ENCODE measurements around the gene IL1A. TPM values are rescaled to one million over a fixed set of nuclear protein-coding genes. Genes with fewer than 3 reads are reported as not detected.
"Not testable (repeated sequence)": the region's sequence is repeated elsewhere in the genome, so short reads cannot be mapped to it uniquely, and the experiment has no call there.

IL1A gene
- 0.11 and 0.38 TPM in 2 replicates for total RNA-seq (2014; rRNA removed; shearing (Covaris generic))

GRCh38 chr2:112784199-112785189 lies at the start of gene IL1A:
TSS of gene IL1A (minus strand) at chr2:112784493. CDS start at chr2:112783770, 723 bp downstream.
- H3K36me3 ChIP-seq (replicated peaks; ENCODE audit: control insufficient read depth, insufficient read depth, low read length): no peaks in the 10 kb centered on the region
- DNase-seq: peak; percentile 56
- no peaks in the 10 kb centered on the region for H3K27me3 ChIP-seq (ENCODE audit: control insufficient read depth, insufficient read depth, low read length)
- no peak within 1 kb of the TSS for H3K4me3 ChIP-seq (ENCODE audit: insufficient read depth, low read depth, low read length)

- H3K27me3 ChIP-seq (ENCODE audit: control insufficient read depth, insufficient read depth, low read length): no peaks in the 10 kb centered on the region
- H3K4me3 ChIP-seq (ENCODE audit: insufficient read depth, low read depth, low read length): no peak overlapping the region
- no peaks in the 10 kb centered on the region for H3K36me3 ChIP-seq (replicated peaks; ENCODE audit: control insufficient read depth, insufficient read depth, low read length)
- no peak for DNase-seq
Measured at GRCh38 chr2:112833976-112834375, 49.7 kb upstream of the IL1A start.

GRCh38 chr2:112833639-112833931 lies 49.3 kb upstream of the IL1A start:
- not testable (repeated sequence) for H3K36me3 ChIP-seq (replicated peaks; ENCODE audit: control insufficient read depth, insufficient read depth, low read length); H3K27me3 ChIP-seq (ENCODE audit: control insufficient read depth, insufficient read depth, low read length); DNase-seq; H3K4me3 ChIP-seq (ENCODE audit: insufficient read depth, low read depth, low read length)

GRCh38 chr2:112832841-112833638 lies 48.7 kb upstream of the IL1A start:
- no peak overlapping the region for H3K4me3 ChIP-seq (ENCODE audit: insufficient read depth, low read depth, low read length)
- no peaks in the 10 kb centered on the region for H3K36me3 ChIP-seq (replicated peaks; ENCODE audit: control insufficient read depth, insufficient read depth, low read length)
- no peak for DNase-seq
- no peaks in the 10 kb centered on the region for H3K27me3 ChIP-seq (ENCODE audit: control insufficient read depth, insufficient read depth, low read length)

- Histone ChIP-seq H3K4me3 (ENCODE audit: insufficient read depth, low read depth, low read length) (no peak overlapping the region), H3K27me3 (ENCODE audit: control insufficient read depth, insufficient read depth, low read length) (no peaks in the 10 kb centered on the region), H3K36me3 (replicated peaks; ENCODE audit: control insufficient read depth, insufficient read depth, low read length) (no peaks in the 10 kb centered on the region)
- no peak for DNase-seq
Measured at GRCh38 chr2:112831946-112832840, 47.9 kb upstream of the IL1A start.

- no peaks in the 10 kb centered on the region for H3K36me3 ChIP-seq (replicated peaks; ENCODE audit: control insufficient read depth, insufficient read depth, low read length)
- H3K27me3 ChIP-seq (ENCODE audit: control insufficient read depth, insufficient read depth, low read length): no peaks in the 10 kb centered on the region
- no peak for DNase-seq
- no peak overlapping the region for H3K4me3 ChIP-seq (ENCODE audit: insufficient read depth, low read depth, low read length)
Measured at GRCh38 chr2:112831513-112831845, 47.2 kb upstream of the IL1A start.

- Histone ChIP-seq H3K4me3 (ENCODE audit: insufficient read depth, low read depth, low read length) (no peak overlapping the region), H3K27me3 (ENCODE audit: control insufficient read depth, insufficient read depth, low read length) (no peaks in the 10 kb centered on the region), H3K36me3 (replicated peaks; ENCODE audit: control insufficient read depth, insufficient read depth, low read length) (no peaks in the 10 kb centered on the region)
- DNase-seq: no peak
Measured at GRCh38 chr2:112830682-112831512, 46.6 kb upstream of the IL1A start.

- no peak for DNase-seq
- H3K27me3 ChIP-seq (ENCODE audit: control insufficient read depth, insufficient read depth, low read length): no peaks in the 10 kb centered on the region
- no peak overlapping the region for H3K4me3 ChIP-seq (ENCODE audit: insufficient read depth, low read depth, low read length)
- no peaks in the 10 kb centered on the region for H3K36me3 ChIP-seq (replicated peaks; ENCODE audit: control insufficient read depth, insufficient read depth, low read length)
Measured at GRCh38 chr2:112829961-112830681, 45.8 kb upstream of the IL1A start.

- Histone ChIP-seq H3K27me3 (ENCODE audit: control insufficient read depth, insufficient read depth, low read length) (no peaks in the 10 kb centered on the region), H3K36me3 (replicated peaks; ENCODE audit: control insufficient read depth, insufficient read depth, low read length) (no peaks in the 10 kb centered on the region), H3K4me3 (ENCODE audit: insufficient read depth, low read depth, low read length) (no peak overlapping the region)
- DNase-seq: no peak
Measured at GRCh38 chr2:112829101-112829960, 45.0 kb upstream of the IL1A start.

GRCh38 chr2:112828251-112828691 lies 44.0 kb upstream of the IL1A start:
- no peak for DNase-seq
- H3K4me3 ChIP-seq (ENCODE audit: insufficient read depth, low read depth, low read length): no peak overlapping the region
- H3K36me3 ChIP-seq (replicated peaks; ENCODE audit: control insufficient read depth, insufficient read depth, low read length): no peaks in the 10 kb centered on the region
- H3K27me3 ChIP-seq (ENCODE audit: control insufficient read depth, insufficient read depth, low read length): no peaks in the 10 kb centered on the region

GRCh38 chr2:112827604-112828185 lies 43.4 kb upstream of the IL1A start:
- H3K36me3 ChIP-seq (replicated peaks; ENCODE audit: control insufficient read depth, insufficient read depth, low read length): no peaks in the 10 kb centered on the region
- H3K4me3 ChIP-seq (ENCODE audit: insufficient read depth, low read depth, low read length): no peak overlapping the region
- DNase-seq: no peak
- no peaks in the 10 kb centered on the region for H3K27me3 ChIP-seq (ENCODE audit: control insufficient read depth, insufficient read depth, low read length)

- H3K4me3 ChIP-seq (ENCODE audit: insufficient read depth, low read depth, low read length): no peak overlapping the region
- no peak for DNase-seq
- H3K36me3 ChIP-seq (replicated peaks; ENCODE audit: control insufficient read depth, insufficient read depth, low read length): no peaks in the 10 kb centered on the region
- no peaks in the 10 kb centered on the region for H3K27me3 ChIP-seq (ENCODE audit: control insufficient read depth, insufficient read depth, low read length)
Measured at GRCh38 chr2:112827009-112827408, 42.7 kb upstream of the IL1A start.
